ENCODE data around the gene SNRPB2. TPM values are rescaled to one million over a fixed set of nuclear protein-coding genes. Genes with fewer than 3 reads are reported as not detected.

SNRPB2 gene
- total RNA-seq: 34.7 TPM
- long read RNA-seq, transcript SNRPB2-201 (7 exons, 2,452 nt): major isoform, 9 of 16 reads
- long read RNA-seq, partial matches to known transcripts: 4 of 16 reads
- long read RNA-seq, other reads (novel, unspliced or antisense): 0 of 16 reads

DNA sequence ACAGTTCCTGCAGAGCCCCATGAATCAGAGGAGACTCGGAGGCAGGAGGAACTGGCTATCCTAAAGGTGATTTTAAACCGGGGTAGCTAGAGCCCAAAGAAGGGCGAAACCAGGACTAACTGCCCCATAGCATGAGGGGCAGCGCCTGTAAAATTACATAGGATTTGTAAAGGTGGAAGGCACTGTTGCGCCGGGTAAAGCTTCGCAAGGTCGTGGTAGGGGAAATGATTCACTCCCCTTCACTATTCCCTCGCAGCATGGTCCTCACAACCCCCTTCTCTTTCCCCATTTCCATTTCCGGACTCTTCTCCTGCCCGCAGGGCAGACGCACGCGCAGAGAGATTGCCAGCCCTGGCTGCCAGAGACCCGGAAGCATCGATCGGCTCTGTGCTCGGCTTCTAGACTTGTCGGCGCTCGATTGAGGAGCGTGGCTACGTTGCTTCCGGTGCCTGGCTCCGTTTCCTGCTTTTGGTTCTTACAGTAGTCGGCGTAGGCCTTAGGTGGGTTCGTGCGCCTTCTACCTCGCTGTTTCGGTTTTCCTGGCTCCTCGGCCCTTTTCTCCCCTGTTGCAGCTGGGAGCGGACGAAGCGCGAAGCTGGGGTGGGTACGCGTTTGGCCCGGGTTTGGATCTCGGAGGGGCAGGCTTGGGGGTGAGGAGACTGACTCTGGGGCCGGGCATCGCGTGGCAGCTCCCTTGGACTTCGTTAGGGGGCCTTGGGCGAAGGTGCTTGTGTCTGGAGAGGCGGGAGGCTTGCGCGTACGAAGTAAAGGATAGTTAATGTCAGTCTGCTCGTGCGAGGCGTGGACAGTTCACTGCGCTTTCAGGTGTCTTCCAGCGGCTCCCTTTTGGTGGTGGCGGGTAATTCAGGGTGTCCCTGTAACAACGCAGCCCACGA is at the start of gene SNRPB2:
TSS of gene SNRPB2 (plus strand) at position 462 of the 896 bp plus-strand sequence. CDS start 1,677 bp downstream, outside the sequence.
- DNase-seq (ENCODE audit: missing footprints) (peak; percentile 95), ATAC-seq (peak; percentile 100)
- intact Hi-C loops (cut with DNase I): loop anchor here (5.0 kb wide), 1 partner anchor 158 kb away; the partner anchor contains the start of gene KIF16B

DNA sequence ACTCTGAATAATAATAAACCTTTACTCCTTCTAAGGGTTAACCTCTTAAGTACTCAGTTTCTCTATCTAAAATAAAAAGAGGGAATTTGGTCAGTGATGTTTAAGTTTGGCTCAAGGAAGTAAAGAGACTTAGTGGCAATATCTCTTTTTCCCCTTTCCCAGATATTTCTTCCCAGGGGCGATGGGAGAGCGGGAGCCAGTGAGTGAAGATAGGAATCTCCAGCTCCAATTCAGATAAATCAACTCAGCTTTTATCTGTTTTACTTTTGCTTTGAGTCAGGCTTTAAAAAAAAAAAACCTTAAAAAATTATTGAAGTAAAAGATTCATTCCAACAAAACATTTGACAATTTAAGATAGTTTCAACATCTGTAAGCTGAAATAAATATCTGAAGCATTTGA is 45.4 kb upstream of the SNRPB2 start:
- DNase-seq (ENCODE audit: missing footprints): no peak
- no peak for ATAC-seq
- intact Hi-C loops (cut with DNase I): no loop called here

DNA sequence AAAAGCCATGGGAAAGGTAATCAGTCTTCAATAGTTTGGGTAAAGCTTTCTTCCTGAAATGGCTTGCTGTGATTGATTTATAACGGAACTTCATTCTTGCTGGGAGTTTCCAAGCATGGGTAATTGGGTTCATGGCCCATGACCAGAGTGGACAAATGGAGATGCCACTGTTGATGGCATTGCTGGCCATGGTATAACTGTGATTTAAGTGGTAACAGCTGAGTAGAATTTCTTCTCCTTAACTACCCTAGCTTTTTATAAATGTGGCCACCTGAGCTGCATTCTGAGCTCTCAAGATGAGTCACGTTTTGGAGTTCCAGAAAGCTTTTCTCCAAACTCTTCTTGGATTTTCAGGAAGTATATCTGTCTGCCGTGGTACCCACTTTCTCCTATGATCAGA is 39.9 kb upstream of the SNRPB2 start:
- intact Hi-C loops (cut with DNase I): no loop called here
- no peak for ATAC-seq
- no peak for DNase-seq (ENCODE audit: missing footprints)

DNA sequence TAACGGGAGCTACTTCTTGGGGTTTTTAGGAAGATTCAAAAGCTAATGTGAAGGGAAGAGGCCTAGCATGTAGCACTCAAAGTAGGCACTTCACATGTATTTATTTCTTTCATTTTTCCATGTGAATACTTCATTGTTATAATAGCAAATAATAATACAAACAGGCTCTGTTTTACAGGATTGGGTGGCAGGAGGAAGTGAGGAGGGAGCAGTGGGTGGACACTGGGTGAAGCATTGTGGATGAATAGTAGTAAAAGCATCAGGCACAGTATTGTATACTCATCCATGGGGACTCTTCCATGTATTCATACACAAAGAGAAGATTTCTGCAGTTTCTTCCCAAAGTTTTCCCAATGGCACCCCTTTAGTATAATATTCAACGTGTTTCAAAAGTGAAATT is 38.4 kb upstream of the SNRPB2 start:
- DNase-seq (ENCODE audit: missing footprints): no peak
- intact Hi-C loops (cut with DNase I): no loop called here
- no peak for ATAC-seq

DNA sequence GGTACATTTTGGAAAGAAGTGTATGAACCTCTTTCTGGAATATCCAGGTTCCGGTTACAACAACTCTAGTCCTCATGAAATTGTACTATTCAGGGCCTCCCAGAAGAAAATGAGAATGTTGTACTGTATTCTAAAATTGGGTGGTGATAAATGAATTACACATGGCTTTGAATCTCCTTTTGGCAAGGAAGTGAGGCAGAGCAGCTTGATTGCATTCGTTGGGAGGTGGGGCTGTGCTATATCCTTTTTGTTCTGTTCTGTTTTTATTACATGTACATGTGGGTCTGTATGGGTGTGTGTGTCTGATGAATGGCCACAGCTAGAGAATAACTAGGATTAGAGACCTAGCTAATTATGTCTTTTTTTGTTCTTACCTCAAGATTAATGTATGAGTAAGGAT is 37.8 kb upstream of the SNRPB2 start:
- intact Hi-C loops (cut with DNase I): no loop called here
- DNase-seq (ENCODE audit: missing footprints) (no peak), ATAC-seq (no peak)

DNA sequence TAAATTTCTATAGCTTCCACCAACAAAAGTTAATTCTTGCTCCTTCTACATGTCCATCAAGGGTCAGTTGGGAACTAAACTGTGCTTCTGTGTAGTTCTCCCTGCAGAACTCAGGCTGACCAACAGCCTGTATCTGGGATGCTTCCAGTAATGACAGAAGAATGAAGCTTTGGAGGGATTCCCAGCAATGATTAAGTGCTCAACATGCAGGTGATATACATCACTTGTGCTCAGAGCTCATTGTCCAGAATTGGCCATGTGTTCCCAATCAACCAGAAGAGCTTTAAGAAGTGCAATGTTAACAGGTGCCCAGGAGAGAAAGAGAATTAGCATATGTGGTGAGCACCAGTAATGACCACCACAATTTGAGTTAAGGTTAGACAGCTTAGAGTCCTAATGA is 37.4 kb upstream of the SNRPB2 start:
- intact Hi-C loops (cut with DNase I): no loop called here
- ATAC-seq (no peak), DNase-seq (ENCODE audit: missing footprints) (no peak)

DNA sequence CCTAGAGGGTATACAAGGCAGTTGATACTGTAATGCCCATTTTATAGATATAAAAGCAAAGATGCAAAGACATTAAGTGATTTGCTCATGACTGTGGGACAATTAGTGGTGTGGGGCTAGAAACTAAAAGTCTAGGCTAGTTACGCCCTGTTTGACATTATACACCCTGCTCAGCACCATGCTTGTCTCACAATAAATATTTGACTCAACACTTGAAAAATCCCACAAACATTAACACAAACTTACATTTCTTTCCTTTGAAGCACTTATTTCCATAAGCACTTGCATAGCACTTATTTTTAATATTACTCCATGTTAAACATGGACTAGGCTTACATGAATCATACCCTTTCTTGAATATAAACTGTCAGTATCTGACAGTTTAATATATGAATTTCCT is 36.5 kb upstream of the SNRPB2 start:
- no peak for ATAC-seq

DNA sequence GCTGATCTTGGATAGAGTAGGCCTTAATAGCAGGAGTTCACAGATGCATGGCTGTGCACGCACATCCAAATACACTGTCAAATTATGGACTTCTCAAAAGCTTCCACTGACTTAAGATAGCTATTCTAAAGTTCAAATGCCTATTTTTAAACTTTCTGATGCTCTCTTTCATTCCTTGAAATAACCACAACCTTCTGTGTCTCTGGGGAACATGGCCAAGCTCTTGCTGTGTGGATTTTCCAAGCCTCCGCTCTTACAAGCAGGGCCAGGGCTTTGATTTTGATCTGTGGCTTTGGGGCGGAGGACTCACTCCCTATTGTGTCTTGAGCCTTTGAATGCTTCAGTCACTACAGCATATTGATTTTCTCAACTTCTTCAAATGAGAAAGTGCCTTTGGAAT is 35.7 kb upstream of the SNRPB2 start:
- ATAC-seq (no peak), DNase-seq (ENCODE audit: missing footprints) (no peak)
- intact Hi-C loops (cut with DNase I): no loop called here

More for the DNA sequence above, 36.5 kb upstream of the SNRPB2 start:
- no peak for DNase-seq (ENCODE audit: missing footprints)
- intact Hi-C loops (cut with DNase I): no loop called here

DNA sequence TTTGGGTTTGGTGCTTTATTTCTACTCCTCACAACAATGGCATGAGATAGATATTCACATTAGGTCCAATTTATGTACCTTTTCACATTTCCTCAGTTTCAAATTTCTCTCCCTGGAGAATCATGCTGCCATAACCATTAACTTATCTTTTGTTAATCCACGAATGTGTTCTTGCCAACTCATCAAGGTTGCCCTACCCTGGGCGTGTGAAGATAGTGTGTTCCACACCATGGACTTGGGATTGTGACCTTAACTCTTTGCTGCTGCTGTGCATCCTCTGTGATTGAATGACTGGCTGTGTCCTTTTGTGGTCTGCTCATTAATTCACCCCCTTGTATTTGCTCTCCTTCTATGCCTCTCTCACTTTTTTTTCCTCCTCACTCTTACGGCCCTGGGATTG is 34.2 kb upstream of the SNRPB2 start:
- no peak for ATAC-seq
- intact Hi-C loops (cut with DNase I): no loop called here
- DNase-seq (ENCODE audit: missing footprints): no peak

DNA sequence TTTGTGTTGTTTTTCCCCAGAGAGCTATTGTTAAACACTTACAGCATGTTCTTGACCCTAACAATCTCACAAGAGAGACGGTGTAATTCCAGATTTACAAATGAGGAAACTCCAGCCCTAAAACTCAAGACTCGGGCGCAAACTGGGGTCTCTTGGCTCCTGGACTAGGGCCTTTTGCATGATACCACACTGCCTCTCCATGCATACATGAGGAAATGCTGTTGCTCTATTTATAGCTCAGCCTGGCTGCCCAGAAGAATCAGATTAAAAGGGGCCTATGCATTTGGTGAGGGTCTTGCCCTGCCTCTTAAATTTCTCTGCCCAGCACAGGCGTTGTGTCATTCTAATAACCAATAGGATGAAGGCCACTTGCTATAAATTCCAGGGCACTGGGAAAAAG is 30.5 kb upstream of the SNRPB2 start:
- intact Hi-C loops (cut with DNase I): no loop called here
- ATAC-seq: no peak

DNA sequence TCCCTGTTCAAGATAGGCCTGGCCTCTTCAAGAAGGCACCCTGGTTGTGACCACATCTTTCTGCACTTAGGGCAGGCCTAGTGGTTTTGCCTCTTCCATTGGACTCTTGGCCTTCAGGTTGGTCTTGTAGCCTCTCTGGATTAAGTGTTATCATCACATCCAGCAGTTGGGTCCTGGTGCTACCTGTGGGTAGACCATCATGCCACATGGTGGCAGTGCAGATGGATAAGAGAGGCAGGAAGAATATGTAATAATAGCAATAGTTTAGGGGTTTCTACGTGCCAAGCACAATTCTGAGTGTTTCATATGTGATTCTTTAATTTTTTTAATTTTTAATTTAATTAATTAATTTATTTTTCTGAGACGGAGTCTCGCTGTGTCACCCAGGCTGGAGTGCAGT is 28.5 kb upstream of the SNRPB2 start:
- DNase-seq (ENCODE audit: missing footprints) (no peak), ATAC-seq (no peak)
- intact Hi-C loops (cut with DNase I): loop anchor here (5.0 kb wide), 1 partner anchor 61 kb away; no protein-coding TSS in a partner anchor

More for the DNA sequence above, 30.5 kb upstream of the SNRPB2 start:
- DNase-seq (ENCODE audit: missing footprints): no peak

DNA sequence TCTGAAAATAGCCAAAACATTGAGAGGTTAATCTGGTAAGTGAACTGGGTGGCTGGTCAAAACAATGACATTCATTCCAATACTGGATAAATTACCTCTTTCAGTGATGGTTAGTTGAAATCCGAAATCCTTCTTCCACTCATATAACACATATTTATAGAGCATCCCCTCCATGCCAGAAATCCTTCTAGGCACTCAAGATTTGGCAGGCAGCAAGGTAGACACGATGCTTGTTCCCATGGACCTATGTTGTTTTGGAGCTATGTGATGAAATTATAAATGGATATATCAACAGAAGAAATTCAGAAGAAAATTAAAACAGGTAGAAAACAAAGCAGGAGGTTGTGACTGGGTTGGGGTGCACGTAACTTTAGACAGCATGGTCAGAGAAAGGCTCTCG is 26.3 kb upstream of the SNRPB2 start:
- no peak for DNase-seq (ENCODE audit: missing footprints)
- peak; percentile 39 for ATAC-seq
- intact Hi-C loops (cut with DNase I): loop anchor here (5.0 kb wide), 1 partner anchor 59 kb away; no protein-coding TSS in a partner anchor

DNA sequence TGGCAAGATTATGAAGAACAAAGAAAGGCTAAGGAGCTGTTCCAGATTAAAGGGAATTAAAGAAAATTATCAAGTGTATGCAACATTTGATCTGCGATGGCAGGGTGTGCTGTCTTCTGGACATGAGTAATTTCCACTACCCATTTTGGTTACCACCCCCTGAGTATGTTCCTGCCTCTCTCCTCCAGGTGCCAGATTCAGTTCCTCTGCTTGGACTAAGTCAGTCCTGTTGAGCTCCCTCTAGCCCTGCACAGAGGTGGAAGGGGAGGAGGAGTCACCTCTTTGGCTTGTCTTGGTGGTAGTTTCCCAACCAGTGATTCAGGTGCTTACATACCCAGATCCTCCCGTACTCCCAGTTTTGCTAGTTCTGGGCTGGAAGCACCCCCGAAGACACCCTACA is 22.2 kb upstream of the SNRPB2 start:
- intact Hi-C loops (cut with DNase I): no loop called here
- no peak for DNase-seq (ENCODE audit: missing footprints)
- ATAC-seq: no peak

DNA sequence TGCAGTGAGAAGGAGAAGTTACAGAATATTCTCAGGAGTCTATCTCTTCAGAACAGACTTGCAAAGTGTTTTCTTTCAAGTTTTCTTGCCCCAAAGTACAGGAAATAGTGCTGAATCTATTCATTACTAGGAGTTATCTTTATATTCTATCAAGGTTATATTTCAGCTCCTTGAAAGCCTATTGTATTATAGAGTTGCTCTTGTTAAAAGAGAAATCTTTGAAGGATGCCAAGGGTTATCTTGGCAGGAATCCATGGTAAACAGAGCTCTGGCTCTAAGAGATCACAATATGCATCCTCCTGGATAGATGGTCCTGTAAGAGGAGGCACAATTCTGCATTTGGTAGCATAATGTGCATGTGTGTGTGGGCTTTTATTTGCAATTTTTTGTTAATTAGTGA is 21.2 kb upstream of the SNRPB2 start:
- intact Hi-C loops (cut with DNase I): no loop called here
- DNase-seq (ENCODE audit: missing footprints): no peak
- no peak for ATAC-seq

DNA sequence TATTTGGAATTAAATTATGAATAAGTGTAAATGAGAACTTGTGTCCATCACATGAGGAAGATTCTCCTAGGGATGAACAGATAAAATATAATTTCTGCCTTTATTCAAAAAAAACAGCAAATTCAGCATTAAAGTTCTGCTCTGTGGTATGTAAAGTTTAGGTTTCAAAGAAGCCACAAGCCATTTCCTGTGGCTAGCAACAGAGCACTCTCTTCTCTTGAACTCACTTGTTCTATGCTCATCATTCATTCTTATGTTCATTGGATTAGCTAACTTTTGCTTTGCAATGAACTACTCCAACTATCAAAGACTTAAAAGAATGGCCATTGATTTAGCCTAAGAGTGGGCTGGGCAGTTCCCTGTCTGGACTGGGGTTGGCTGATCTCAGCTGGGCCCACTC is 20.8 kb upstream of the SNRPB2 start:
- intact Hi-C loops (cut with DNase I): no loop called here
- DNase-seq (ENCODE audit: missing footprints) (no peak), ATAC-seq (no peak)

DNA sequence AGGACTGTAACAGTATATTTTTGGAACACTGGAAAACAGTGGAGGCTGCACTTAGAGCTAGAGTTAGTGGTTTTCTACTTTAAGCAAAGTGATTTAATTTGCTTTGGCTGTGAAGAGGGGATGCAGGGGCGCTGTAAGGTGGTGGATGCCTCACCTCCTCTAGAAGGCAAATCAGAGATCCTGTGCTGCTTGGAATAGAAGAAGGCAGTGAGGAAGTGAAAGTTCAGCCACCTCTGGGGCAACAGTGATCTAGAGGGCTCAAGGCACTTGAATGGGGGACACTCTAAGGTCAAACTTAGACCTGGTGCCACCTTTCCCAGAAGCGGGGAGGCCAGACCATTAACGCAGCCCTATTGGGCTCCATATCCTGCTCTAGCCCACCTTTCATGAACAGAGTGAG is 19.0 kb upstream of the SNRPB2 start:
- DNase-seq (ENCODE audit: missing footprints) (no peak), ATAC-seq (no peak)
- intact Hi-C loops (cut with DNase I): no loop called here

DNA sequence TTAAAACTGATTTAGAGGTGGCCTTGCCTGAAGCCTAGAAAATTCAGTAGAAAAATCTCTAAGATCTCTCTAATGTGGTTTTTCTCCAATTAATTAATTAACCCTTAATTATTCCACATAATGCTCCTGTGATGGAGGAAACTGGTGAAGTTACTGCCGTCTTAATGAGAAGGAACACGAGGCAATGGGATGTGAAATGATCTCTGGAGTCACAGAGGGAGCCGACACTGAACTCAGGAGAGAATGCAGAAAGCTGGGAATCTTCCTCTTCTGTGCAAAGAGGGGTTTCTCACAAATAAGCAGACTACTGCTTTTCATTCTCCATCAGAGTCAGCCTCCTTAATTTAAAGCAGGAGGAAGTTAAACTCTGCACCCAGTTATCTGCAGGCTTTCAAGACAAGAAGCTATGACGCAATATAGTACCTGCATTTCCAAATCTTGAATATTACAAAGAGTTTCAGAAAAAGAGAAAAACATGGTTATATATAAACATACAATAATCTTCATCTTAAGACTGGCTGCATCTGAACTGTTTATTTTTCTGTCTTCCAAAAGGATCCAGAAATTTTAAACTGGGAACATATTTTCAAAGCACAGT is 18.1 kb upstream of the SNRPB2 start:
- intact Hi-C loops (cut with DNase I): no loop called here
- ATAC-seq (no peak), DNase-seq (ENCODE audit: missing footprints) (no peak)

DNA sequence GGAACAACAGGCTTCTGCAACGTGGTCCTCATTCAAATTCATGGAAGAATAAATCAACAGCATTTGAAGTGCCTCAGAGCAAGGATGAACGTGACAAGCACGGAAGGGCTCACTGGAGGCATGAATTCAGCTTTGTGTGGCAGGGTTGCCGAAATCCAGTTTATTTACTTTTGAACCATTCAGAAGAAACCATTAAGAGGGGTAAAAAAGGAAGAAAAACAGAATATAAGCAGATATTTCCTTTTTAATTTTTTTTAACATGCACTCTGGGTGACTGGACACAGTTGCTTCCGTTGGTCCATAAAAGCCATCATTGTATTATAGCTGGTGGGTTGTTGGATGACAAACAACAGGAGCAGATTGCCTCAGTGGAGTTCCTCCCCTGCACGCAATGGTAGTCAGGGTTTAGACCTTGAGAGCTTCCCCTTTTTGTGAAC is 17.3 kb upstream of the SNRPB2 start:
- DNase-seq (ENCODE audit: missing footprints) (no peak), ATAC-seq (no peak)
- intact Hi-C loops (cut with DNase I): no loop called here

DNA sequence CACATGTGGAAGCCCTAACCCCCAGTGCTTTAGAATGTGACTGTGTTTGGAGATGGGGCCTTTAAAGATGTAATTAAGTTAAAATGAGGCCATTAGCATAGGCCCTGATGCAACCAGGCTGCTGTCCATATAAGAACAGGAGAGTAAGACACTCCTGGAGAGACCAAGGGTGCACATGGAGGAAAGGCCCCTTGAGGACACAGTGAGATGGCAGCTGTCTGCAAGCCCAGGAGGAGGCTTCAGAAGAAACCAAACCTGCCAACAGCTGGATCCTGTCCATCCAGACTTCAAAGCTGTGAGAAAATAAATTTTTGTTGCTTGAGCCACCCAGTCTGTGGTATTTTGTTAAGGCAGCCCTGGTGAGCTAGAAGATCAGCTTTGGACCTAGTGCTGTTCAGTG is 16.8 kb upstream of the SNRPB2 start:
- ATAC-seq (no peak), DNase-seq (ENCODE audit: missing footprints) (no peak)
- intact Hi-C loops (cut with DNase I): no loop called here

DNA sequence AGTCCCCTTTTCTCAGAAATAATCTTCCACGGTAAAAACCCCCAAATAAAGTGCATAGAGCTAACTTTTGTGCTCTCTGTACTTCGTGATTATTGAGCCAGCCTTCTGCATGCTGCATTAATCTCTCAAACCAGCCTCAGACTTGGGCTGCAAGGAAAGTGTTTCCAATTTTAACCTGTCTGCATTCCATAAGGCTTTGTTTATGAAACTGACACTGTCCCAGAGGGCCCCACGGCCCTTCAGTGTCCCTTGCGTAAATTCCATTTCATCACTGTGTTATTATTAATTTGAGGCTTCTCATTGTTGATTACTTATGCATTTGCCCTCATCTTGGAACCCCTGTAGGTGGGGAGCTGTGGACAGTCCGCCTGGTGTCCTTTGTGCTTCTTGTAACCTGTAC is 15.6 kb upstream of the SNRPB2 start:
- DNase-seq (ENCODE audit: missing footprints) (no peak), ATAC-seq (peak; percentile 59)
- intact Hi-C loops (cut with DNase I): no loop called here

Measured in Right ventricle myocardium inferior (tissue), 1 donor.